Liver (tissue), 9 donors: ENCODE results near the gene CMIP. TPM values are rescaled to one million over a fixed set of nuclear protein-coding genes. Genes with fewer than 3 reads are reported as not detected.

Experiments used
- DNase-seq: peaks from one replicate; pipeline ENCODE4 v3.0.0-alpha.2; 2017; ENCODE audit warnings: low spot score
- H3K27ac ChIP-seq, 2 donors: one replicate each; pipeline ENCODE4 v1.7.0; 2013; ENCODE audit warnings: inconsistent platforms in 2 of 2, low read length in 2 of 2, control low read depth in 1 of 2, low read depth in 1 of 2, mild to moderate bottlenecking in 1 of 2
- H3K27me3 ChIP-seq, 4 donors: one replicate each; pipeline versions ENCODE4 v1.6.1 to v1.7.0; 2013; ENCODE audit warnings: low read length in 3 of 4, inconsistent platforms in 1 of 4, mild to moderate bottlenecking in 1 of 4, moderate library complexity in 1 of 4; ENCODE audit not compliant: control insufficient read depth in 4 of 4, insufficient read depth in 4 of 4
- H3K36me3 ChIP-seq, 4 donors: one replicate each; pipeline versions ENCODE4 v1.6.1 to v1.7.0; 2013; ENCODE audit warnings: low read length in 3 of 4, mild to moderate bottlenecking in 3 of 4, low read depth in 1 of 4, moderate library complexity in 1 of 4; ENCODE audit not compliant: control insufficient read depth in 4 of 4, insufficient read depth in 3 of 4
- H3K4me1 ChIP-seq, 4 donors: one replicate each; pipeline versions ENCODE4 v1.6.1 to v1.7.0; 2013; ENCODE audit warnings: low read length in 3 of 4, mild to moderate bottlenecking in 3 of 4, moderate library complexity in 1 of 4; ENCODE audit not compliant: control insufficient read depth in 4 of 4, insufficient read depth in 4 of 4
- H3K4me3 ChIP-seq, 3 donors: one replicate each; pipeline versions ENCODE4 v1.6.1 to v1.7.0; 2013; ENCODE audit warnings: low read length in 3 of 3, control low read depth in 1 of 3, low read depth in 1 of 3, mild to moderate bottlenecking in 1 of 3
- H3K9ac ChIP-seq, 2 donors: one replicate each; pipeline ENCODE4 v1.7.0; 2013; ENCODE audit warnings: low read length in 2 of 2, mild to moderate bottlenecking in 2 of 2, moderate library complexity in 2 of 2, control low read depth in 1 of 2, low read depth in 1 of 2
- H3K9me3 ChIP-seq, 4 donors: one replicate each; pipeline versions ENCODE4 v1.6.1 to v1.7.0; 2013; ENCODE audit warnings: low read length in 3 of 4; ENCODE audit not compliant: control insufficient read depth in 4 of 4
- ATF3 ChIP-seq: IDR thresholded peaks from 2 replicates; pipeline ENCODE4 v1.6.1; 2016; ENCODE audit warnings: antibody characterized with exemption
- CTCF ChIP-seq: fragments of 150-350 bp; IDR thresholded peaks from 2 replicates; pipeline ENCODE4 v1.5.1; 2017; ENCODE audit warnings: improper control_type of control experiment, low read depth, low read length; ENCODE audit not compliant: missing input control
- EGR1 ChIP-seq, 2 donors: IDR thresholded peaks; 2 replicates each; pipeline ENCODE4 v1.6.1; 2016 to 2018; ENCODE audit warnings: antibody characterized with exemption in 2 of 2, low read depth in 2 of 2
- FOXA1 ChIP-seq: IDR thresholded peaks from 2 replicates; pipeline ENCODE4 v1.6.1; 2016; ENCODE audit warnings: antibody characterized with exemption
- FOXA2 ChIP-seq: IDR thresholded peaks from 2 replicates; pipeline ENCODE4 v1.6.1; 2016; ENCODE audit warnings: antibody characterized with exemption
- GABPA ChIP-seq, 2 donors: IDR thresholded peaks in 1 of 2; conservative IDR thresholded peaks in 1 of 2; 2 replicates each; pipeline ENCODE4 v1.6.1; 2016; ENCODE audit warnings: antibody characterized with exemption in 2 of 2, mild to moderate bottlenecking in 1 of 2, moderate library complexity in 1 of 2
- HNF4A ChIP-seq, 2 donors: conservative IDR thresholded peaks; 2 replicates each; pipeline ENCODE4 v1.6.1; 2016; ENCODE audit warnings: antibody characterized with exemption in 2 of 2, mild to moderate bottlenecking in 2 of 2
- HNF4G ChIP-seq: IDR thresholded peaks from 2 replicates; pipeline ENCODE4 v1.6.1; 2016; ENCODE audit warnings: antibody characterized with exemption
- JUND ChIP-seq, 2 donors: IDR thresholded peaks; 2 replicates each; pipeline ENCODE4 v1.6.1; 2016; ENCODE audit warnings: antibody characterized with exemption in 2 of 2
- MAX ChIP-seq: IDR thresholded peaks from 2 replicates; pipeline ENCODE4 v1.6.1; 2016; ENCODE audit warnings: antibody characterized with exemption
- NR2F2 ChIP-seq: IDR thresholded peaks from 2 replicates; pipeline ENCODE4 v1.6.1; 2016; ENCODE audit warnings: antibody characterized with exemption
- RAD21 ChIP-seq, 2 donors: IDR thresholded peaks; 2 replicates each; pipeline ENCODE4 v1.6.1; 2016; ENCODE audit warnings: antibody characterized with exemption in 2 of 2, mild to moderate bottlenecking in 2 of 2
- RXRA ChIP-seq, 2 donors: IDR thresholded peaks; 2 replicates each; pipeline ENCODE4 v1.6.1; 2017 to 2018; ENCODE audit warnings: antibody characterized with exemption in 2 of 2, mild to moderate bottlenecking in 1 of 2
- SP1 ChIP-seq: IDR thresholded peaks from 2 replicates; pipeline ENCODE4 v1.6.1; 2018; ENCODE audit warnings: antibody characterized with exemption, mild to moderate bottlenecking
- TAF1 ChIP-seq: conservative IDR thresholded peaks from 2 replicates; pipeline ENCODE4 v1.6.1; 2016; ENCODE audit warnings: antibody characterized with exemption, mild to moderate bottlenecking
- YY1 ChIP-seq: IDR thresholded peaks from 2 replicates; pipeline ENCODE4 v1.6.1; 2016; ENCODE audit warnings: antibody characterized with exemption, mild to moderate bottlenecking
- ZBTB33 ChIP-seq: IDR thresholded peaks from 2 replicates; pipeline ENCODE4 v1.6.1; 2016; ENCODE audit warnings: antibody characterized with exemption
- WGBS: extraction: QIAGEN DNeasy Blood & Tissue Kit; methylation state at CpG from one replicate; pipeline ENCODE4 v1.1.7; 2013; 5-methylcytosine and 5-hydroxymethylcytosine counted together
- polyA plus RNA-seq, 2 donors: library from polyadenylated mRNA; stranded (reverse) in 1 of 2; unstranded in 1 of 2; fragments of 200-250 nt in 1 of 2; fragments of >200 nt in 1 of 2; fragmentation: Nextera tagmentation in 1 of 2; extraction: Ambion mirVana in 1 of 2; gene quantifications; one replicate each; pipeline versions ENCODE4 v1.2.1 to v1.2.3, GENCODE V29; 2013 to 2015
- total RNA-seq, 2 donors: library from RNA; depleted of rRNA; stranded (reverse); fragments of >200 nt; gene quantifications; one replicate each; pipeline ENCODE4 v1.2.3, GENCODE V29; 2014
- donor health status: healthy.
- donor health status: healthy.
- donor health status: healthy.
- donor health status: healthy.
- donor health status: healthy.

Gene CMIP
- total and polyA plus RNA-seq, 4 donors: 1.7 to 15.6 (median 10.1) TPM

- WGBS: 64% methylated on average over 11 of the region's 11 CpGs
- no peak overlapping the region for H3K9ac ChIP-seq
- DNase-seq: no peak
- no peak for TF ChIP-seq FOXA2
- TF ChIP-seq EGR1 (IDR thresholded peaks at IDR 0.05; ENCODE audit: low read depth in 2 of 2): no peak
- no peak for TF ChIP-seq ZBTB33
- TF ChIP-seq RXRA (IDR thresholded peaks at IDR 0.05): no peak
- TF ChIP-seq YY1: no peak
- no peak for TF ChIP-seq SP1
- TF ChIP-seq MAX: no peak
- no peak for TF ChIP-seq NR2F2
- no peak for TF ChIP-seq JUND (IDR thresholded peaks at IDR 0.05)
- no peak for TF ChIP-seq GABPA (IDR thresholded peaks at IDR 0.05 in 1 of 2, conservative IDR thresholded peaks at IDR 0.05 in 1 of 2)
- no peak for TF ChIP-seq HNF4G
- TF ChIP-seq CTCF: no peak
- no peak for TF ChIP-seq TAF1
- TF ChIP-seq RAD21 (IDR thresholded peaks at IDR 0.05): no peak
- H3K36me3 ChIP-seq: peaks cover 10 to 41% (median 29%) of the 10 kb centered on the region in 4 donors
- H3K4me1 ChIP-seq: peaks cover 0 to 17% (median 8%) of the 10 kb centered on the region in 4 donors
- H3K27me3 ChIP-seq: no peaks in the 10 kb centered on the region
- no peaks in the 10 kb centered on the region for H3K9me3 ChIP-seq
- no peak overlapping the region for H3K4me3 ChIP-seq
- H3K27ac ChIP-seq: no peak overlapping the region
Measured at GRCh38 chr16:81708266-81709015, 263.8 kb downstream of the CMIP start.

- DNase-seq: no peak
Measured at GRCh38 chr16:81709016-81709900, 264.6 kb downstream of the CMIP start.

More at GRCh38 chr16:81709016-81709900, 264.6 kb downstream of the CMIP start:
- 84% methylated on average over 21 of the region's 21 CpGs for WGBS
- no peak for TF ChIP-seq GABPA (IDR thresholded peaks at IDR 0.05 in 1 of 2, conservative IDR thresholded peaks at IDR 0.05 in 1 of 2)
- no peak for TF ChIP-seq HNF4G
- no peak for TF ChIP-seq TAF1
- no peak for TF ChIP-seq CTCF
- no peak for TF ChIP-seq FOXA2
- TF ChIP-seq FOXA1: no peak
- TF ChIP-seq EGR1 (IDR thresholded peaks at IDR 0.05; ENCODE audit: low read depth in 2 of 2): no peak
- TF ChIP-seq RXRA (IDR thresholded peaks at IDR 0.05): no peak
- no peak for TF ChIP-seq NR2F2
- TF ChIP-seq SP1: no peak
- TF ChIP-seq ZBTB33: no peak
- TF ChIP-seq YY1: no peak
- TF ChIP-seq ATF3: no peak
- no peak for TF ChIP-seq MAX
- TF ChIP-seq JUND (IDR thresholded peaks at IDR 0.05): no peak
- no peak for TF ChIP-seq HNF4A (conservative IDR thresholded peaks at IDR 0.05)
- TF ChIP-seq RAD21 (IDR thresholded peaks at IDR 0.05): no peak
- Histone ChIP-seq H3K27ac (no peak overlapping the region), H3K9ac (no peak overlapping the region), H3K4me1 (peaks cover 0 to 17% (median 8%) of the 10 kb centered on the region in 4 donors), H3K9me3 (no peaks in the 10 kb centered on the region), H3K4me3 (no peak overlapping the region), H3K36me3 (peaks cover 10 to 38% (median 29%) of the 10 kb centered on the region in 4 donors), H3K27me3 (no peaks in the 10 kb centered on the region)
